ENCODE data around the gene SEBOX.
A peak's percentile ranks its signal among the peaks of the same experiment; 100 is the strongest.

Gene SEBOX

GRCh38 chr17:28368306-28368831 is 3.4 kb upstream of the SEBOX start:
- DNase-seq: no peak

GRCh38 chr17:28367641-28368305 is 2.8 kb upstream of the SEBOX start:
- no peak for DNase-seq

GRCh38 chr17:28366605-28367004 is 1.6 kb upstream of the SEBOX start:
- DNase-seq: no peak

GRCh38 chr17:28365487-28365886 is 488 bp upstream of the SEBOX start:
- no peak for DNase-seq

- no peak for DNase-seq
Observed at GRCh38 chr17:28363776-28364650, 986 bp downstream of the SEBOX start.

GRCh38 chr17:28363186-28363585 is 1.8 kb downstream of the SEBOX start:
- no peak for DNase-seq

- DNase-seq: no peak
Observed at GRCh38 chr17:28357901-28358197, 7.2 kb downstream of the SEBOX start.

- DNase-seq: peak; percentile 92 to 97 (median 94)
Observed at GRCh38 chr17:28357061-28357900, 7.7 kb downstream of the SEBOX start, which contains the start of gene POLDIP2. Gene POLDIP2, minus strand, starts transcription at chr17:28357527. Its CDS starts 79 bp downstream, at chr17:28357448.

GRCh38 chr17:28350271-28350670 is 14.7 kb downstream of the SEBOX start:
- no peak for DNase-seq

- DNase-seq: no peak
Observed at GRCh38 chr17:28348979-28349378, 16.0 kb downstream of the SEBOX start.

GRCh38 chr17:28347261-28347891 is 17.6 kb downstream of the SEBOX start:
- no peak for DNase-seq

GRCh38 chr17:28346746-28347246 is 18.2 kb downstream of the SEBOX start:
- no peak for DNase-seq

GRCh38 chr17:28346199-28346580 is 18.8 kb downstream of the SEBOX start:
- DNase-seq: no peak

GRCh38 chr17:28345419-28346198 is 19.4 kb downstream of the SEBOX start:
- no peak for DNase-seq

- no peak for DNase-seq
Observed at GRCh38 chr17:28344435-28344901, 20.5 kb downstream of the SEBOX start.

GRCh38 chr17:28344011-28344410 is 21.0 kb downstream of the SEBOX start:
- DNase-seq: no peak

- no peak for DNase-seq
Observed at GRCh38 chr17:28343491-28343932, 21.5 kb downstream of the SEBOX start.

GRCh38 chr17:28342313-28342712 is 22.7 kb downstream of the SEBOX start:
- no peak for DNase-seq

GRCh38 chr17:28341516-28341915 is 23.5 kb downstream of the SEBOX start:
- no peak for DNase-seq

GRCh38 chr17:28340374-28340773 is 24.6 kb downstream of the SEBOX start:
- no peak for DNase-seq

GRCh38 chr17:28339431-28339830 is 25.6 kb downstream of the SEBOX start:
- DNase-seq: no peak

All from T-helper 2 cell (primary cell).